GM19468 (cell line): ENCODE data around the gene EEF1G.
"Not testable (repeated sequence)": the region's sequence is repeated elsewhere in the genome, so short reads cannot be mapped to it uniquely, and the experiment has no call there.

ENCODE experiments used
- ATAC-seq: cut with Tn5 transposase; IDR thresholded peaks from one replicate; pipeline ENCODE4 v1.9.1; 2021; ENCODE audit warnings: mild to moderate bottlenecking, moderate library complexity, moderate number of reproducible peaks; ENCODE audit not compliant: unreplicated experiment; ENCODE audit errors: extremely low read depth

The EEF1G gene

GRCh38 chr11:62558669-62559068 is 15.0 kb downstream of the EEF1G start:
- ATAC-seq, result no peak

- ATAC-seq, result no peak
These were observed 16.6 kb downstream of the EEF1G start for GRCh38 chr11:62556875-62557631.

- ATAC-seq, result no peak
These were observed 17.4 kb downstream of the EEF1G start for GRCh38 chr11:62556108-62556874.

DNA sequence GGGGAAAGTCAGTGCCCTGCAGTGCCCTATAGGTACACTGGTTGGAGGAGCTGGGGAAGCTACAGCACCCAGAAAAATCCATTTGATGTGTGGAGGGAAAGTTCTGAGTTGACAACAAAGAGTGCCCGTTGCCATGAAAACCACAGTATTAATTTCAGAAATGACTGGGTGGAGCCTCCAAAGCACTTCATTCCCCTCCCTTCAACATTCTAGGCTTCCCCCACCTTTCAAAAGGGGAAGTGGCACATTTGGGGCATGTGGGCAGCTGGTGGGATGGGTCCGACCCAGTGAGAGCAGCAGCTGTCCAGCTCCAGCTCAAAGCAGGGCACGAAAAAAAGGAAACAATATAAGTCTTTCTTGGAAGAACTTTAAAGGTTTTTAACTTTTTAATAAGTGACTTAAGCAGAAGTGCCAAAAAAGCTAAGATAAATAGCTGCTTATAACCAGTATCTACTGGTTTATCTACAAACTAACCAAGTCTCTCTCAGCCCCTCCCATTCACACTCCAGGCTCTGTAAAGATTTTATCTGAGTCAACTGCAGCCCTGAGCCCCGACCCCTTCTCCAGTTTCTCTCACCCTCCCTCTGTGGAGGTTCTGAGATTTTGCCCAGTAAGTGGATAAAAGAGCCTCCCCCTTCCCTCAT is 18.1 kb downstream of the EEF1G start:
- no peak for ATAC-seq

DNA sequence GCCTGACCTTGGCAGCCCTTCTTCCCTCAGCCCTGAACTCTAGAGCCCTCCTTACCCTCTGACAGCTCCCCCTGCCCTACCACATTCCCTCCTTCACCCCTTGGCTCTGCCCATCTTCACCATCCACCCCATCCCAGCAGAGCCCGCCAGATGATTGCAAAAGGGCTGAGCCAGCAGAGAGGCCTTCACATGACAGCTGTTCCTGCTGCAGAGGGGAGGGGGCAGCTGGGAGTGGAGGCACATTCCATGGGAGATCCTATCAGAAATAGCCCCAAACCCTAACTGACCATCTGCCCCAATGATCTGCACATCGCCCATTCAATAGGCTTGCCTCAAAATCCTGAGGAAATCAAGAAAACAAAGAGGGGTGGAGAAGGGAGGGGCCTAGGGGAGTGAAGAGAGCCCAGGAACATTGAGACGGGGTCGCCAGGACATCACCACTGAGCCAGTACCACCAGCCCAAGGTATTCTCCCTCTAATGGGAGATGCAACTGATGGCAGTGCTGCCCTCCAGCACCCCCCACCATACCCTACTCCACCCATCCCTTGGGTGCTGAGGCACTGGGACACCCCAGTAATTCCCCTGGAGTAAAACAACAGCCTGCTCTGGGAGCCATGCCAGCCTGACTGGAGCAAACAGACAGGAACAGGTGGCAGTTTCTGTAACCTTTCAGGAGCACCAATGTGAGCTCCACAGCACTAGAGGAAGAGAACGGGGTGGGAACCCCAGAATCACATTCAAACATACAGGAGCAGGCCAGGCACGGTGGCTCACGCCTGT is 19.1 kb downstream of the EEF1G start:
- no peak for ATAC-seq

GRCh38 chr11:62553839-62554361 is 19.8 kb downstream of the EEF1G start:
- ATAC-seq, result no peak

GRCh38 chr11:62553080-62553838 is 20.4 kb downstream of the EEF1G start:
- ATAC-seq, result no peak

GRCh38 chr11:62552485-62553079 is 21.1 kb downstream of the EEF1G start:
- ATAC-seq, result no peak

DNA sequence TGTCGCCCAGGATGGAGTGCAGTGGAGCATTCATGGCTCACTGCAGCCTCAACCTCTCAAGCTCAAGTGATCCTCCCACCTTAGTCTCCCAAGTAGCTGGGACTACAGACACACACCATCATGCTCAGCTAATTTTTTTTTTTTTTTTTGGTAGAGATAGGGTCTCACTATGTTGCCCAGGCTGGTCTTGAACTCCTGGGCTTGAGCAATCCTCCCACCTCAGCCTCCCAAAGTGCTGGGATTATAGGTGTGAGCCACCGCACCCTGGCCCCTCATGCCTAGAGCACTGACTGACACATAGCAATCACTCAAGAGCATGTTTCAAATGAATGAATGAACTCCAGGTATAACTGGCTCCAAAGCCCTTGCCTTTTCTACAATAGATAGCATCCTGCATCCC is 23.2 kb downstream of the EEF1G start:
- ATAC-seq, result not testable (repeated sequence)

DNA sequence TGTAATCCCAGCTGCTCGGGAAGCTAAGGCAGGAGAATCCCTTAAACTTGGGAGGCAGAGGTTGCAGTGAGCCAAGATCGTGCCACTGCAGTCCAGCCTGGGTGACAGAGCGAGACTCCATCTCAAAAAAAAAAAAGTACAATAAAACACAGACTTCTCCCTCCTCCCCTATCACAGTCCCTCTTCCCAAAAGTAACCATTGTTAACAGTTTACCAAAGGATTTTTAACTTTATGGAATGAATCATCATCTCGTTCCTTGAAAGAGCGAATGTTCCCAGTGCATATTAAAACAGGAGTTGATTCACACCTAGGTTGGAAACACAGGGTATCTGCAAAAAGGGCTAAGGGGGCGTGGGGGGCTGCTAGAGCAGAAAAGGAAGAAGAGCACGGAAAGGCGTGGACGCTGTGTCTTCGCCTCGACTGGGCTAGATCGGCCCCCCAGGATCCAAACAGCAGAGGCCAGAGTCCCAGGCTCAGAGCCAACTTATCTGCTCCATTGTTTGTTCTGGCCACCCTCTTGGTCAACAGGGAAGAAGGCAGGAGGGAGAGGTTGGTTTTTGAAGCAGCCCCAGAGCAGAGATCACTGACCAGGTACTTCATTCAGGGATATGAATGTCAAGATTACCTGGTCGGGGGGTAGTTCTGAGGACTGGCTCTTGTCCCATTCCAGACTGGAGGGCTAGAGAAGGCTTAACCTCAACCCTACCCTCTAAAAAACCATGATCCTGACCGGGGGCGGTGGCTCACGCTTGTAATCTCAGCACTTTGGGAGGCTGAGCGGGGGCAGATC is 25.0 kb downstream of the EEF1G start:
- ATAC-seq, result no peak

- no peak for ATAC-seq
These were observed 25.9 kb downstream of the EEF1G start for GRCh38 chr11:62547691-62548281.

- no peak for ATAC-seq
These were observed 26.6 kb downstream of the EEF1G start for GRCh38 chr11:62546929-62547625.

- no peak for ATAC-seq
These were observed 27.3 kb downstream of the EEF1G start, which contains the start of gene AHNAK for GRCh38 chr11:62546244-62546928. AHNAK (minus strand) TSS chr11:62546806; CDS start chr11:62536098, 10,708 bp downstream.

DNA sequence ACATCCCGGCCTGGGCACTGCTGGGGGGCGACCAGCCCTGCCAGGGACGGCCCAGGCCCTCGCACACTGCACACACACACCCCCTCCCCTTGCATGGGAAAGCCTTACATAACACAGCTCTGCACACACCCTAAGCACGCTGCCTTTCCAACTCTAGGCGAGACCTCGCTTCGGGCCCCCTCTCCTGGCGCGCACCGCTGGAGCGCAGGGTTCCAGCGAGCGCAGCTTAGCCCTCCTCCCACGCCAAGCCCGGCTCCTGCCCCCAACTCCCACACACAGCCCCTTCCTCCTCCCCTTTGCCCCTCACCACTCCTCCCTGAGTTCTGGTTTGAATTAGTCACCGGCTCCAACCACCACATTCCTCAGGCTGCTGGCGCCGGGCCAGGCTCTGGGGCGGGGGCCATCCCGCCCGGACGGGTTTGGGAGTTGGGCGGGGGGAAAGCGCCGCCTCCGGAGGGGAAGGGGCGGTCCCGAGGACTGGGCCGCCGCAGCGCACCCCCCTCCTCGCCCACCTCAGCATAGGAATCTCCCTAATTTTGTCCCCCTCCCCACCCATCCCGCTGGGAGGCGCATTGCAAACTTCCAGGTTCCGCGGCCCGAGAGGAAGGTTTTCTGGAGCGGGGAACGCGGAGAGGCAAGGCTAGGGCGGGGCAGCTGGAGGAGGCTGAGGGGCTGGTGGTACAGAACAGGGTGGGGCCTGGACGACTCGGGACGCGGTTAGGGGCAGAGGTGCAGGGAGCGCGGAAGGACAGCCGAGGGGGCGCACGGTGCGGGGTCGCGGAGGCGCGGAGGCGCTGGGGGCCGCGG is 28.1 kb downstream of the EEF1G start:
- no peak for ATAC-seq

DNA sequence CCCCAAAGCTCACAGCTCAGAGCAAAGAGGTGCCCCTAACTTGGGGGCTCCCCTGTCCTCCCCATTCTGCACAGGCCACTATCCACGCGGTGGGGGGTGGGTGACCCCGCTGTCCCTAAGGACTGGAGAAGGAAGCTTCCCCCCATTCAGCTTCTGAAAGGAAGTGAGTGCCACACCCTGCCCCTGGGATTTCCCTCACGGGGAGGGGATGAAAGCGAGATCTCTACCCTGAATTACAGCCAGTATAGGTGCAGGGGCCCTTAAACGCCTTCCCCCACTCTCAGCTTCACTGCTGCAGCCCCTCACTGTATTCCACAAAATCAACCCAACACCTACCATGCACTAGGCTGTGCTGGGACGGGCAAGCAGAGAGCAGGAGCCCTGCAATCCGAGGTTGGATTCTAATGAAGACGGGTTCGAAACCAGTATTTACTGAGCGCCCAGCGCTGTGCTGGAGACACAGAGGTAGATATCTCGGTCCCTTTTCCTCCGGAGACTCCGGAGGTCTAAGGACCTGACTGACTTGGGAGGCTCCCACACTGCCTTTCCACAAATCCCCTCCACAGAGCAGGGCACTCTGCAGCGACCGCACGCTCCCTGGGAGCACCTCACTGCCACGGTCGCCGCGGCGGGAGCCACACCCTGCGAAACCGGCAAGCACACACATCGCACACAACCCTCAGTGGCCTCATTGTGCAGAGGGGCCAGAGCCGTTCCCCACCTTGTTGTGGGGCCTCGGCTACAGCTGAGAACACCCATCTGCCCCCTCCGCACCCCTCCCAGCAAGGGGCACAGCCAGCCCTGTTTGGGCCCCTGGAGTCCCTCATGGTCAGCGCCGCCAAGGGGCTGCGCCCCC is 28.9 kb downstream of the EEF1G start:
- ATAC-seq, result no peak
